Activated CD4-positive, alpha-beta T cell treated with anti-CD3 and anti-CD28 coated beads, Interleukin-2, amount 50 U/mL, for 24 hours (primary cell): ENCODE results near the gene NUDT1.

Source experiments
- DNase-seq, 2 donors: peaks; one replicate each; pipeline ENCODE4 v3.0.0-alpha.2; 2020; ENCODE audit warnings: low read depth in 1 of 2, low spot score in 1 of 2

The NUDT1 gene

GRCh38 chr7:2204446-2204845 lies 37.6 kb upstream of the NUDT1 start:
- no peak for DNase-seq

DNA sequence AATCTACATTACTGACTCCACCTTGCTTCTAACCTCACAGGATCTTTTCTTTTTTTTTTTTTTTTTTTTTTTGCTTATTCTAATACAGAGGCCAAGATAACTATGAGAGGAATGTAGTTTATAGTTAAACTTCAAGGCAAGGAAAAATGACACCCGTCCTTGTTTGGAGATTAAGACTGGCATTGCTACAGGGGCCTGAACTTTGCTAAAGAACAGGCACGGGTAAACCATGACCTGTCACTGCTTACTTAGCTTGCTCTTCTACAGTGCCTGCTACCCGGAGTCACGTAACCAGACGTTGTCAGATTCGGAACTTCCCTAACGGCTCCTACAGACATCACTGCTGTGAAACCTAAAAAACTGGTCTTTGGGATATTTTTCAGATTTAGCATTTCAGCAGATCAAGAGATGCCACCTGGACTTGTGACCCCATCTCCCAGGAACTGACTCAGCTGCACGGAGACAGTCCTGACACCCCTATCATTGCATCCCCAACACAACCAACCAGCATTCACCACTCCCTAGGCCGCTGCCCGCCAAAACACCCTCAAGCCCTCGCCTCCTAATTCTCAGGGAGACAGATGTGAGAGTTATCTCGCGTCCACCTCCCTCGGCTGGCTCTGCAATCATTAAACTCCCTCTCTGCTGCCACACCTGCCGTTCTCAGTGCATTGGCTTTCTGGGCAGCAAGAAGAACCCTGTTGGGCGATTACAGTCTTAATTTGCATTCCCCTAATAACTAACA lies 36.8 kb upstream of the NUDT1 start:
- no peak for DNase-seq

- no peak for DNase-seq
Measured at GRCh38 chr7:2208712-2209111, 33.3 kb upstream of the NUDT1 start.

GRCh38 chr7:2209146-2209960 lies 32.7 kb upstream of the NUDT1 start:
- DNase-seq = no peak

DNA sequence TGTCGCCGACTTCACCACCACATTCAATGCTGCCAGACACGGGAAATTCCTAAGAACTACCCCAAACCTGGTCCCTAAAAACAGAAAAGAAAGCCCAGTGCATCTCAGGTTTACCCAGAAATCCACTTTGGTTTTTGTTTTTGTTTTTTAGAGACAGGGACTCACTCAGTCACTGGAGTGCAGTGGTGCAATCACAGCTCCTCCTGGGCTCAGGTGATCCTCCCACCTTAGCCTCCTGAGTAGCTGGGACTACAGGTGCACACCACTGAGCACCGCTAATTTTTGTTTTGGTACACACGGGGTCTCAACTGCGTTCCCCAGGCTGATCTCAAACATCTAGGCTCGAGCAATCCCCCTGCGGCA lies 32.1 kb upstream of the NUDT1 start:
- DNase-seq = no peak

- DNase-seq = no peak
Measured at GRCh38 chr7:2210551-2211258, 31.3 kb upstream of the NUDT1 start.

GRCh38 chr7:2211259-2211880 lies 30.7 kb upstream of the NUDT1 start:
- DNase-seq = no peak

DNA sequence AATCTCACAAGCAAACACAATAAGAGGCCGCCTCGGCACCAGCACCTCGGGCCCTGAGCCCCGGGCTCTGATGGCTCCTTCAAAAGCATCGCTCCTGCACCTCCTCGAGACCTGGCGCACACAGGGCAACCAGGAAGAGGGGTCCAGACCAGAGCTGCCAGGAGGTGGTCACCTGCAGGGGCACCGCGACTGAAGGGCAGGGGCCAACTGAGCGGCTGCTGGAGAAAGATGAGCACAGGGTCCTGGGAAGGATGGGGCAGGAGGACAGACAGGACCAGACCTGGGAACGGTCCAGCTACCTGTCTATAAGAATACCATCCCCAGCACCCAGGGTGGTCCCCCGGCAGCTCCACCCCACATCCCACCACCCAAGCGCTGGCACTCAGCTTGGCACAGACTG lies 30.1 kb upstream of the NUDT1 start:
- DNase-seq = no peak

GRCh38 chr7:2212906-2213305 lies 29.1 kb upstream of the NUDT1 start:
- no peak for DNase-seq

DNA sequence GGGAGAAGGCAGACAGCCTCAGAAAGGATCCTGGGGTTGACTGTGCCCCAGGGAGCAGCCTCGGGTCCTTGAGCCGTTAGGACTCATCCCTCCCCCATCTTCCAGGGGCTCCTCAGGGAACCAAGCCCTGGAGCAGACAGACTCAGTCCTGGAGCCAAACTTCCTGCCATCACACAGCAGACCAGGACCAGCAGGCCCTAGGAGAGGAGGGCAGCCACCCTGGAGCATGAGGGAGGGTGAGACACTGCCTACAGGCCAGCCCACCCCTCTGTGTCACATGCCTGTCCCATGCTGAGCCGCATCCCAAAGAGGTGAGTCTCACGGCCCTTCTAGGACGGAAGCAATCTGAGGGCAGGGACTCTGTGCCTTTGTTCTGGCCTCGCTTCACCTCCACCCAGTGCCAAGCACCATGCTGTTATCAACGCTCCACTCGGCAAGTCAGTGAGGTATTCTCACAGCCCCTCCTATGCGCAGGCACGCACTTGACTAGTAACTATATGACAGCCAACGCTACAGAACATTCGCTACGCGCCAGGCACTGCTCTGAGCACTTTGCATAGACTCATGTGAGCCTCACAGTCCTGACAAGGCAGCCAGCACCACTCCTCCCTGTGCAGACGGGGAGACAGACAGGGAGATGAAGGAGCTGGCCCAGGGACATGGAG lies 28.3 kb upstream of the NUDT1 start:
- no peak for DNase-seq

GRCh38 chr7:2214636-2215035 lies 27.4 kb upstream of the NUDT1 start:
- DNase-seq = no peak

DNA sequence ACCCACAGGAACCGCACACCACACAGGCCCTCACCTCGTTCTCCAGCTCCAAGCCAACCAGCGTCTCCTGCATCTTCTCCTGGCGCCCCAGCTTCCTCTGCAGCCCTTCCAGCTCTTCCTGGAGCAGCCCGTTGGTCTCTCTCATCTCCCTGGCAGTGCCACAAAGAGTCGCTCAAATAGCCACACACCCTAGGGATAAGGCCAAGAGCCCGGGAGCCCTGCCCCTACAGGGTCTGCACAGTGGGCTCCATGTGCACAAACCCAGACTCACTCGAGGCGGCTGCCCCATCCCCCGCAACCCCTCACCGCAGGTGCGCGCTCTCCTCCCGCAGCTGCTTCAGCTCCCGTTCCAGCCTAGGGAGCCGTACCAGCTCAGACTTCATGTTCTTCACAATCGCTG lies 26.2 kb upstream of the NUDT1 start:
- no peak for DNase-seq

GRCh38 chr7:2217206-2217605 lies 24.8 kb upstream of the NUDT1 start:
- no peak for DNase-seq

GRCh38 chr7:2217716-2218443 lies 24.1 kb upstream of the NUDT1 start:
- no peak for DNase-seq

DNA sequence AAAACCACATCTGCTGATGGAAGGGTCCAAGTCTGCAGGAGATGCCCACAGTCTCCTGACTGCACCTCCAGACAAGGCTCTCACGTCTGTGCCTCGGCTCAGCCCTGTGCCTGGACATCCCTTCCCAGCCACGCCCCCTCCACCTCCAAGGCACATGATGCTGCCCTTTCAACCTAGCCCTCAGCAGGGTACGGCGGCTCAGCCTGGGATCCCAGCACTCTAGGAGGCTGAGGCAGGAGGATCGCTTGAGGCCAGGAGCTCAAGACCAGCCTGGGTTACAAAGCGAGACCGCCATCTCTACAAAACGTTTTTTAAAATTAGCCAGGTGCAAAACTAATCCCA lies 23.6 kb upstream of the NUDT1 start:
- no peak for DNase-seq

- DNase-seq = no peak
Measured at GRCh38 chr7:2219136-2219535, 22.9 kb upstream of the NUDT1 start.

DNA sequence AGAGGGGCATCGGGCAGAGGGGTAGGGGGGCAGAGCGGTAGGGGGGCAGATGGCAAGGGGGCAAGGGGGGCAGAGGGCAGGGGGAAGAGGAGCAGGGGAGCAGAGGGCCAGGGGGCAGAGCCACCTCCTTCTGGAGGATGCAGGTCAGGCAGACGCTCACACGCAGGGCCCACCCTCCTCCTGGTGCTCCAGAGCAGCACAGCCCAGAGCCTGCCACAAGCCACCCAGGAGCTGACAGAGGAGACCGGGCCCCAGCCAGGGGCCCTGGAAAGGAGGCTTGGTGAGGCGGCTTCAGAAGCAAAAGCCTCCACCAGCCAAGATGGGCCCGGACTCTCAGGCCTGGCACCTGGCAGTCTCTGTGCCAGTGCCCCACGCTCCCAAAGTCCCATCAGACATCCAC lies 22.4 kb upstream of the NUDT1 start:
- no peak for DNase-seq

GRCh38 chr7:2220030-2220429 lies 22.0 kb upstream of the NUDT1 start:
- DNase-seq = no peak

- DNase-seq = no peak
Measured at GRCh38 chr7:2220506-2220905, 21.5 kb upstream of the NUDT1 start.

GRCh38 chr7:2220954-2221353 lies 21.1 kb upstream of the NUDT1 start:
- DNase-seq = no peak

DNA sequence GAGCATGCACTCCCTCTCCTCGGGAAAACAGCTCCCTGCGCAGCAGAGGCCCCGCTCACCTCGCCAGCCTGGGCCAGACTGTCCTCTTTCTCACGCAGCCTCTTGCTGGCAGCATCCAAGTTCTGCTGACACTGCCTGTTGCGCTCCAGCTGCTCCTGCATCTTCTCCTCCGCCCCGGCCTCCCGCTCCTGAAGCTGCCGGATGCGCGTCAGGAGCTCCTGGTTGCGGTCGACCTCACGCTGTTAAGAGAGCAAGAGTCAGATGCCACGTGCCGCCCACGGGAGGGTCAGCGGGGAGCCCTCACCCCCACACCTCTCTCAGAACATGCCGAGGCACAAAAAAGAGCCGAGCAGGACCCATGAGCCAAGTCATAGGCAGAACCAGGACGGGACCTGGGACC lies 19.5 kb upstream of the NUDT1 start:
- DNase-seq = no peak
